Brain microvascular endothelial cell (primary cell): ENCODE data around the gene AXIN2.
"Not testable (repeated sequence)": the region's sequence is repeated elsewhere in the genome, so short reads cannot be mapped to it uniquely, and the experiment has no call there.

Experiments used
- DNase-seq: peaks from one replicate; pipeline ENCODE4 v3.0.0-alpha.2; 2020
- H3K27ac ChIP-seq: fragments of 250-450 bp; sonication (Bioruptor Pico); 2 replicates; pipeline ENCODE4 v1.5.1; 2020; ENCODE audit warnings: mild to moderate bottlenecking, moderate library complexity
- H3K27me3 ChIP-seq: fragments of 250-450 bp; sonication (Bioruptor Pico); replicated peaks from 2 replicates; pipeline ENCODE4 v1.5.1; 2020; ENCODE audit warnings: mild to moderate bottlenecking
- H3K36me3 ChIP-seq: fragments of 250-450 bp; sonication (Bioruptor Pico); replicated peaks from 2 replicates; pipeline ENCODE4 v1.5.1; 2020; ENCODE audit warnings: mild to moderate bottlenecking
- H3K4me3 ChIP-seq: 2 replicates; pipeline ENCODE4 v1.5.1; 2011; ENCODE audit warnings: low read depth, mild to moderate bottlenecking, control low read depth, low read length, moderate library complexity
- in situ Hi-C: cut with HindIII; loops from 2 replicates; pipeline ENCODE4 v1.10.0; 2017; ENCODE audit warnings: low sequenced_read_pairs, low pct_ligation_motif_present
- TF ChIP-seq, protein P1 (sequence below): IDR thresholded peaks from 2 replicates; pipeline ENCODE4 v1.5.1; 2011; ENCODE audit warnings: low read depth, mild to moderate bottlenecking, moderate library complexity, low read length, control low read depth, inconsistent platforms; ENCODE audit errors: missing control alignments

AXIN2 gene

GRCh38 chr17:65488665-65489064, 72.8 kb downstream of the AXIN2 start:
- TF ChIP-seq, protein P1, sequence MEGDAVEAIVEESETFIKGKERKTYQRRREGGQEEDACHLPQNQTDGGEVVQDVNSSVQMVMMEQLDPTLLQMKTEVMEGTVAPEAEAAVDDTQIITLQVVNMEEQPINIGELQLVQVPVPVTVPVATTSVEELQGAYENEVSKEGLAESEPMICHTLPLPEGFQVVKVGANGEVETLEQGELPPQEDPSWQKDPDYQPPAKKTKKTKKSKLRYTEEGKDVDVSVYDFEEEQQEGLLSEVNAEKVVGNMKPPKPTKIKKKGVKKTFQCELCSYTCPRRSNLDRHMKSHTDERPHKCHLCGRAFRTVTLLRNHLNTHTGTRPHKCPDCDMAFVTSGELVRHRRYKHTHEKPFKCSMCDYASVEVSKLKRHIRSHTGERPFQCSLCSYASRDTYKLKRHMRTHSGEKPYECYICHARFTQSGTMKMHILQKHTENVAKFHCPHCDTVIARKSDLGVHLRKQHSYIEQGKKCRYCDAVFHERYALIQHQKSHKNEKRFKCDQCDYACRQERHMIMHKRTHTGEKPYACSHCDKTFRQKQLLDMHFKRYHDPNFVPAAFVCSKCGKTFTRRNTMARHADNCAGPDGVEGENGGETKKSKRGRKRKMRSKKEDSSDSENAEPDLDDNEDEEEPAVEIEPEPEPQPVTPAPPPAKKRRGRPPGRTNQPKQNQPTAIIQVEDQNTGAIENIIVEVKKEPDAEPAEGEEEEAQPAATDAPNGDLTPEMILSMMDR, result no peak
- in situ Hi-C loops, result no loop called here
- no peak overlapping the region for H3K27ac ChIP-seq

GRCh38 chr17:65487990-65488389, 73.5 kb downstream of the AXIN2 start:
- no peak for DNase-seq
- Histone ChIP-seq H3K4me3 (no peak overlapping the region), H3K36me3 (no peaks in the 10 kb centered on the region), H3K27me3 (no peaks in the 10 kb centered on the region), H3K27ac (no peak overlapping the region)
- TF ChIP-seq, protein P1, result no peak
- in situ Hi-C loops, result no loop called here

More at GRCh38 chr17:65488665-65489064, 72.8 kb downstream of the AXIN2 start:
- H3K27me3 ChIP-seq, result no peaks in the 10 kb centered on the region
- no peaks in the 10 kb centered on the region for H3K36me3 ChIP-seq
- no peak for DNase-seq
- H3K4me3 ChIP-seq, result no peak overlapping the region

DNA sequence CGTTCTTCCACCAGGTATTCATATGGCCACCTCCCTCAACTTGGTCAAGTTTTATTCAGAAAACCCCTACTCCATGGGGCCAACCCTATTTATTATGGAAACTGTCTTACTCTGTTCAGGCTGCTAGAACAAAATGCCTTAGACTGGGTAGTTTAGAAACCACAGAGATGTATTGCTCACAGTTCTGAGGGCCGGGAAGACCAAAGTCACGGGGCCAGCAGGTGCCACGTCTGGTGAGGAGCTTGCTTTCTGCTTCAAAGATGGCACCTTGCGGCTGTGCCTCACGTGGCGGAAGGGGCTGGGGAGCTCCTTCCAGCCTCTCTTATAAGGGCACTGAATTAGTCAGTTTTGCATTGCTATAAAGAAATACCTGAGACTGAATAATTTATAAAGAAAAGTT, 74.3 kb downstream of the AXIN2 start:
- Histone ChIP-seq H3K27me3 (no peaks in the 10 kb centered on the region), H3K36me3 (no peaks in the 10 kb centered on the region), H3K4me3 (no peak overlapping the region), H3K27ac (no peak overlapping the region)
- TF ChIP-seq, protein P1, result no peak
- in situ Hi-C loops, result no loop called here
- no peak for DNase-seq

DNA sequence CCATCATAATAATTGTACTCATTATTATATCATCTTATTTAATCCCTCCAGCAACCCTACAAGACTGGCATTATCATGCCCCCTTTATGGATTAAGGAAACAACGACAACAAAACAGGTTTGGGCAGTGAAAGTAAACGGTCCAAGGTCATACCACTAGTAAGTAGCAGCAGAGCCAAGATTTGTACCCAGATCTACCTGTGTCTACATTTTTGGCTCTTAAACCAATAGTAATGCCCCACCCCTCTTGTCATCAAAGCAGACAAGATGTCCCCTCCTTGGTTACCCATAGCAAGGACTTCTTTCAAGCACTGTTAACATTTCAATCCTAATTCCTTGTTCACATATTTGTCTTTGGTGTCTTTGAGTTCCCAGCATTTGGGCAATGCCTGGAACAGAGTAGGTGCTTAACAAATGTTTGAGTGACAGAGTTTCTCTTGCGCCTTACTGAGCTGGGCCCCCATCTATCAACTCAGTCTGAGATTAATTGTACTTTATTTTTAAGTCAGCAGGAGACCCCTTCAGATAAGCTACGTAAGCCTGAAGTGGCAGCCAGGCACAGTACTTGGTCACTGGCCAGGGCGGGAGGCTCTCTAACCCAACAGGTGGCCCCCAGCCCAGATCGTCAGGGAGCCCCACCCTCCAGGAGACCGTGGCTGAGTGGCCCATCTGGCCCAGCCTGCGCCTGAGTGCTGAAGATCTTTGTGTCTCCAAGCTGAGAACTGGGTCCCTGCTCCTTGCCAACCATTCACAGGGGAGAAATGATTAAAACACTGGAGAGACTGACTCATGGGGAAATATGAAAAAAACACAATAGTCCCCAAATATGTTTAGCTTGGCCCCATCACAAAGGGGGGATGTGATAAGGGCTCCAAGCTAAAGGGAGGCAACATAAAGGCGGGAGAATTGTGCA, 75.8 kb downstream of the AXIN2 start:
- DNase-seq, result no peak
- H3K27ac ChIP-seq, result no peak overlapping the region

GRCh38 chr17:65484405-65484804, 77.0 kb downstream of the AXIN2 start:
- H3K27ac ChIP-seq, H3K27me3 ChIP-seq, H3K36me3 ChIP-seq, in situ Hi-C loops, DNase-seq, H3K4me3 ChIP-seq: not testable (repeated sequence)

More for the DNA sequence above, 75.8 kb downstream of the AXIN2 start:
- TF ChIP-seq, protein P1, result no peak
- Histone ChIP-seq H3K36me3 (no peaks in the 10 kb centered on the region), H3K4me3 (no peak overlapping the region), H3K27me3 (no peaks in the 10 kb centered on the region)
- in situ Hi-C loops, result no loop called here

DNA sequence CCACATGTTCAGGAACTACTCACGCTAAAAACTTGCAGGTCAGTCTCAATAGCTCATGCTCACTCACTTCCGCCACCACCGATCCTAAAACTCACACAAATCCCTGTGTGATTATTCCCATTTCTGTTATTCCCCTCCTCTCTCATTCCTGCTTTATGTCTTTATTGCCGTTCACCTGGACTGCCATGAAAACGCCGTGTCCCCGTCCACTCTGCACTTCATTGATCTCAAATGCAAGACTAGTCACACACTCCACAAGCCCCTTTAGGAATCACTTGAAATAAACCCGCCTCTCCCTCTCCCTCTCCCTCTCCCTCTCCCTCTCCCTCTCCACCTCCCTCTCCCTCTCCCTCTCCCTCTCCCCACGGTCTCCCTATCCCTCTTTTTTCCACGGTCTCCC, 78.0 kb downstream of the AXIN2 start:
- Histone ChIP-seq H3K36me3 (no peaks in the 10 kb centered on the region), H3K27me3 (no peaks in the 10 kb centered on the region), H3K27ac (no peak overlapping the region), H3K4me3 (no peak overlapping the region)
- TF ChIP-seq, protein P1, result no peak
- no peak for DNase-seq
- in situ Hi-C loops, result no loop called here
